Peyer's patch (tissue), 4 donors: ENCODE results near the gene ATAD5.

Experiments
- POLR2A ChIP-seq, 2 donors: fragments of 450-650 bp; IDR thresholded peaks; one replicate each; pipeline ENCODE4 v1.5.1; 2017; ENCODE audit warnings: antibody characterized with exemption in 2 of 2, mild to moderate bottlenecking in 2 of 2, moderate library complexity in 2 of 2
- TF ChIP-seq, protein P1 (sequence below), 6 experiments: fragments of 450-650 bp in 4 of 6; fragments of 200-600 bp in 2 of 6; sonication (generic) in 1 of 6; IDR thresholded peaks; one replicate each; pipeline ENCODE4 v1.5.1; 2017 to 2019; ENCODE audit warnings: antibody characterized with exemption in 6 of 6, mild to moderate bottlenecking in 3 of 6, moderate library complexity in 1 of 6

DNA sequence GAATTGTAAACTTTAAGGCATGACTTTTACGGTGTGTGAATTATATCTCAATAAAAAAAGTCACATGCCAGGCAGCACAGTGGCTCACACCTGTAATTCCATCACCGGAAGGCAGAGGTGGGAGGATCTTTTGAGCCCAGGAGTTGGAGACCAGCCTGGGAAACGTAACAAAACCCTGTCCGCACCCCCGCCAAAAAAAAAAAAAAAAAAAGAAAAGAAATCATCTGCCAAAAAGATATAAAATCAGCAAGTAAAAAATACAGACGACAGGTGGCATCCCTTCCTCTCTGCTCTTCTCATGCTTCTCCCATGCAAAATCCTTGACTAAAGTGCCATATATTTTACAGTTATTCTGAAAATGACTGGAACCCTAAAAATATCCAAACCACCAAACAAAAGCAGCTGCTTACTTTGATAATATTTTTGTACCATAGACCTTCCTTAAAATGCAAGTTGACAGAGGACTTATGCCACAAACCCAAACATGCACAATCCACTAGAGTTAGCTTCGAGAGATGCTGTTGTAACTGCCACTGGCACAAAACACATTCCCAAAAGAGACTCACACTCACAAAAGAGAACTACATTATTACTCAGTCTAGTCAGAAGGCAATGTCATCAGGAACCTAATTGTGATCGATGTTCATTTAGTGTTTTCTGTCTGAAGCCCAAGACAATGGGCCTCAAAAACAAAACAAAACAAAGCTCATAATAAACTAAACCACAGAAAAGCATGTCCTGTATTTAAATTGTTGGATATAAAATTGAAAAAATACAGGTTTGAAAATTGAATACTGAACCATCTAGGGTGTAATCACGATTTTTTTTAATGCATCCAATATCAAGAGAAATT lies 9.7 kb upstream of the ATAD5 start:
- TF ChIP-seq, protein P1, sequence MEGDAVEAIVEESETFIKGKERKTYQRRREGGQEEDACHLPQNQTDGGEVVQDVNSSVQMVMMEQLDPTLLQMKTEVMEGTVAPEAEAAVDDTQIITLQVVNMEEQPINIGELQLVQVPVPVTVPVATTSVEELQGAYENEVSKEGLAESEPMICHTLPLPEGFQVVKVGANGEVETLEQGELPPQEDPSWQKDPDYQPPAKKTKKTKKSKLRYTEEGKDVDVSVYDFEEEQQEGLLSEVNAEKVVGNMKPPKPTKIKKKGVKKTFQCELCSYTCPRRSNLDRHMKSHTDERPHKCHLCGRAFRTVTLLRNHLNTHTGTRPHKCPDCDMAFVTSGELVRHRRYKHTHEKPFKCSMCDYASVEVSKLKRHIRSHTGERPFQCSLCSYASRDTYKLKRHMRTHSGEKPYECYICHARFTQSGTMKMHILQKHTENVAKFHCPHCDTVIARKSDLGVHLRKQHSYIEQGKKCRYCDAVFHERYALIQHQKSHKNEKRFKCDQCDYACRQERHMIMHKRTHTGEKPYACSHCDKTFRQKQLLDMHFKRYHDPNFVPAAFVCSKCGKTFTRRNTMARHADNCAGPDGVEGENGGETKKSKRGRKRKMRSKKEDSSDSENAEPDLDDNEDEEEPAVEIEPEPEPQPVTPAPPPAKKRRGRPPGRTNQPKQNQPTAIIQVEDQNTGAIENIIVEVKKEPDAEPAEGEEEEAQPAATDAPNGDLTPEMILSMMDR (IDR thresholded peaks at IDR 0.05): no peak
- no peak for TF ChIP-seq POLR2A (IDR thresholded peaks at IDR 0.05)
